SK-N-MC (cell line): ENCODE data around the gene ANKRD33.

Source experiments
- EZH2 ChIP-seq: fragments of 200-600 bp; sonication (generic); IDR thresholded peaks from one replicate; pipeline ENCODE4 v1.6.1; 2017; ENCODE audit warnings: antibody characterized with exemption
- POLR2AphosphoS5 ChIP-seq: IDR thresholded peaks from 2 replicates; pipeline ENCODE4 v1.6.1; 2012; ENCODE audit warnings: mild to moderate bottlenecking, low read depth, low read length, borderline replicate concordance

DNA sequence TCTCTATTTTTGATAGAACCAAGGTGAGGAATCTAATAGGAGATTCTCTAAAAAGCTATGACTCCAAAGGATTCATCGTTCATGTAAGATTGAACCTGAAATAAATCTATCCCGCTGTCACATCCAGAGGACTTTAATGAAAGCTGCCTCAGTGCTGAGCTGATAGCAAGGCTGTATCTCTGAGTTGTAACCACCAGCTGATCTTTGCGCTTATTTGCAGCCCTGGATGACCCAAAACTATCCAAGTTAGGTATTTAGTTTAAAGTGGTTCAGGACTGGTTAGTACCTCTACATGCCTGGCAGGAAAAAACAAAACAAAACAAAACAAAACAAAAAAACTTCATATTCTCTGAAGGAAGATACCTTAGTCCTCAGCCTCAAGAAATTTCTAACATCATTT lies 8.8 kb upstream of the ANKRD33 start:
- TF ChIP-seq EZH2, result no peak
- TF ChIP-seq POLR2AphosphoS5, result no peak
